T-cell (primary cell): Measurements from ENCODE around the gene ALS2. TPM values are rescaled to one million over a fixed set of nuclear protein-coding genes. Genes with fewer than 3 reads are reported as not detected.

Experiments
- ATAC-seq, 4 experiments: fragments of 200-7000 bp in 3 of 4; fragments of 150-1000 bp in 1 of 4; cut with Tn5 transposase; replicated peaks in 1 of 4; 1 replicate in 3 of 4; 2 replicates in 1 of 4; pipeline ENCODE4 v1.10.0; 2021; ENCODE audit warnings: moderate library complexity in 3 of 4, mild to moderate bottlenecking in 2 of 4, moderate number of reproducible peaks in 1 of 4
- CTCF ChIA-PET, 2 donors: fragments of 300-600 bp; sonication (Branson Sonifier 250); formaldehyde crosslinking; loops; one replicate each; lab custom pipeline; 2022; ENCODE audit warnings: antibody characterized with exemption in 2 of 2; lab: Charles Lee
- POLR2A ChIA-PET, 2 donors: fragments of 300-600 bp; sonication (Branson Sonifier 250); formaldehyde crosslinking; loops; one replicate each; lab custom pipeline; 2022; ENCODE audit warnings: antibody characterized with exemption in 2 of 2; lab: Charles Lee
- DNase-seq, 35 experiments: peaks; one replicate each; pipeline versions ENCODE4 v3.0.0 to v3.0.0-alpha.2; 2013 to 2023
- H3K27ac ChIP-seq: one replicate; pipeline ENCODE4 v1.5.1; 2013; ENCODE audit warnings: low read length
- H3K27me3 ChIP-seq, 2 experiments: replicated peaks in 1 of 2; 1 replicate in 1 of 2; 2 replicates in 1 of 2; pipeline versions ENCODE4 v1.6.1 to v1.7.0; 2013; ENCODE audit warnings: low read length in 1 of 2, mixed read lengths in 1 of 2; ENCODE audit not compliant: control insufficient read depth in 2 of 2, insufficient read depth in 2 of 2; ENCODE audit errors: extremely low read depth in 1 of 2
- H3K36me3 ChIP-seq, 2 donors: 1 replicate in 1 of 2; 2 replicates in 1 of 2; pipeline versions ENCODE4 v1.6.1 to v1.7.0; 2013; ENCODE audit warnings: low read length in 1 of 2; ENCODE audit not compliant: control insufficient read depth in 2 of 2, insufficient read depth in 1 of 2; ENCODE audit errors: extremely low read depth in 1 of 2
- H3K4me1 ChIP-seq, 2 experiments: 1 replicate in 1 of 2; 2 replicates in 1 of 2; pipeline versions ENCODE4 v1.6.1 to v1.7.0; 2013; ENCODE audit warnings: low read length in 2 of 2, mixed read lengths in 1 of 2; ENCODE audit not compliant: insufficient read depth in 2 of 2, control insufficient read depth in 1 of 2; ENCODE audit errors: extremely low read depth in 1 of 2
- H3K4me3 ChIP-seq, 2 donors: 1 replicate in 1 of 2; 2 replicates in 1 of 2; pipeline versions ENCODE4 v1.5.1 to v1.7.0; 2013; ENCODE audit warnings: mild to moderate bottlenecking in 2 of 2, low read length in 1 of 2, moderate library complexity in 1 of 2; ENCODE audit not compliant: control insufficient read depth in 1 of 2; ENCODE audit errors: extremely low read depth in 1 of 2
- H3K9me3 ChIP-seq: 2 replicates; pipeline ENCODE4 v1.7.0; 2013
- H3K27ac Mint-ChIP-seq, 2 donors: one replicate each; pipeline ENCODE4 v1.8.0; 2020 to 2021; ENCODE audit warnings: mild to moderate bottlenecking in 2 of 2, mixed read lengths in 2 of 2
- H3K27me3 Mint-ChIP-seq, 2 donors: one replicate each; pipeline ENCODE4 v1.8.0; 2021 to 2022; ENCODE audit warnings: mixed read lengths in 2 of 2
- H3K36me3 Mint-ChIP-seq: one replicate; pipeline ENCODE4 v1.8.0; 2021; ENCODE audit warnings: mixed read lengths
- H3K4me1 Mint-ChIP-seq, 3 donors: one replicate each; pipeline ENCODE4 v1.8.0; 2020 to 2022; ENCODE audit warnings: mixed read lengths in 3 of 3, mild to moderate bottlenecking in 1 of 3
- H3K4me3 Mint-ChIP-seq, 3 donors: one replicate each; pipeline ENCODE4 v1.8.0; 2020 to 2022; ENCODE audit warnings: mild to moderate bottlenecking in 3 of 3, mixed read lengths in 3 of 3, moderate library complexity in 3 of 3
- H3K9me3 Mint-ChIP-seq, 3 donors: one replicate each; pipeline ENCODE4 v1.8.0; 2020 to 2022; ENCODE audit warnings: mixed read lengths in 3 of 3
- WGBS: methylation state at CpG from one replicate; pipeline ENCODE4 v1.1.5; 2013; ENCODE audit warnings: missing lambda C conversion rate; ENCODE audit not compliant: insufficient coverage; 5-methylcytosine and 5-hydroxymethylcytosine counted together
- total RNA-seq, 35 experiments: library from RNA in 6 of 35; stranded (reverse) in 6 of 35; fragments of 120-200 nt in 1 of 35; gene quantifications; one replicate each; pipeline versions ENCODE4 v1.2.1 to v1.2.4 and lab custom pipeline; 2013 to 2026

Gene ALS2
- total RNA-seq, 5 donors from 2014 or later (not counting 1 experiment from before 2014, with no cell fraction given): 9.1 to 11.9 (median 10.3) TPM

GRCh38 chr2:201795607-201796477, 15.1 kb upstream of the ALS2 start:
- Histone ChIP-seq H3K9me3 (no peaks in the 10 kb centered on the region), H3K27ac (no peak overlapping the region), H3K4me1 (no peaks in the 10 kb centered on the region), H3K4me3 (no peak overlapping the region), H3K27me3 (peaks cover 0 to 3% of the 10 kb centered on the region in 2 experiments), H3K36me3 (no peaks in the 10 kb centered on the region)
- no peaks in the 10 kb centered on the region for H3K4me1 Mint-ChIP-seq
- POLR2A ChIA-PET: interaction anchor here (0.6 to 0.7 kb wide), 2 partner anchors 11 to 12 kb away, joined by 3 to 5 read pairs; no protein-coding TSS in a partner anchor
- DNase-seq: no peak
- no peaks in the 10 kb centered on the region for H3K36me3 Mint-ChIP-seq
- CTCF ChIA-PET: no interaction called here
- H3K27ac Mint-ChIP-seq: no peak overlapping the region
- no peak overlapping the region for H3K4me3 Mint-ChIP-seq
- ATAC-seq: no peak
- H3K9me3 Mint-ChIP-seq: no peaks in the 10 kb centered on the region
- no CpG with 5 or more reads among the region's 5 CpGs for WGBS
- peaks cover 2 to 9% of the 10 kb centered on the region in 2 donors for H3K27me3 Mint-ChIP-seq

GRCh38 chr2:201794294-201794693, 13.6 kb upstream of the ALS2 start:
- Mint-ChIP-seq H3K9me3 (no peaks in the 10 kb centered on the region), H3K27me3 (peaks cover 0 to 13% of the 10 kb centered on the region in 2 donors), H3K36me3 (no peaks in the 10 kb centered on the region), H3K4me3 (no peak overlapping the region), H3K4me1 (no peaks in the 10 kb centered on the region), H3K27ac (no peak overlapping the region)
- no peak for DNase-seq
- no peaks in the 10 kb centered on the region for H3K9me3 ChIP-seq
- 93% methylated on average over 4 of the region's 6 CpGs for WGBS
- H3K27ac ChIP-seq: no peak overlapping the region
- H3K36me3 ChIP-seq: no peaks in the 10 kb centered on the region
- ATAC-seq: no peak
- ChIA-PET CTCF (no interaction called here), POLR2A (no interaction called here)
- no peak overlapping the region for H3K4me3 ChIP-seq
- H3K27me3 ChIP-seq: no peaks in the 10 kb centered on the region
- H3K4me1 ChIP-seq: no peaks in the 10 kb centered on the region

- H3K4me3 Mint-ChIP-seq: no peak overlapping the region
- Histone ChIP-seq H3K36me3 (no peaks in the 10 kb centered on the region), H3K4me1 (no peaks in the 10 kb centered on the region), H3K9me3 (no peaks in the 10 kb centered on the region), H3K27me3 (no peaks in the 10 kb centered on the region), H3K4me3 (no peak overlapping the region), H3K27ac (no peak overlapping the region)
- DNase-seq (no peak), ATAC-seq (no peak)
- CTCF ChIA-PET: no interaction called here
- H3K36me3 Mint-ChIP-seq: no peaks in the 10 kb centered on the region
- POLR2A ChIA-PET: no interaction called here
- H3K27me3 Mint-ChIP-seq: peaks cover 0 to 13% of the 10 kb centered on the region in 2 donors
- H3K9me3 Mint-ChIP-seq: no peaks in the 10 kb centered on the region
- no peak overlapping the region for H3K27ac Mint-ChIP-seq
- H3K4me1 Mint-ChIP-seq: no peaks in the 10 kb centered on the region
- WGBS: no CpG with 5 or more reads among the region's 1 CpG
Measured at GRCh38 chr2:201793631-201794030, 12.9 kb upstream of the ALS2 start.

DNA sequence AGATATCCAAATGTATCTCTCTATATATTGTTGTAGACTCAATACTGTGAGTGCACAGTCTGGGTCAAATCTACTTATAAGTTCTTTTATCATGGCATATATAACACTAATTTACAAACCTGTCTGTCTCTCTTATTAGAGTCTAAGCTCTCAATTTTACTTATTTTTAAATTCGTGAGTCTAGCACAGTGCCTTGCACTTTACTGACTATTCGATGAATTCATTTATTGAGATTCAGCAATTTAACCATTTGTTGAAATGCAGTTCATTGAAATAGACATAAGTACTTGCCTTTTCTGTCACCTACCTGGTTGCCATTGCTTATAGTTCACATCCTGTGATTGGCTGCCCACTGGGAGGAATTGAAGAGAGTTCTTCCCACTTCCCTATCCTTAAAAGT, 10.3 kb upstream of the ALS2 start:
- POLR2A ChIA-PET: no interaction called here
- no peak for ATAC-seq
- CTCF ChIA-PET: no interaction called here
- no peaks in the 10 kb centered on the region for H3K36me3 Mint-ChIP-seq
- H3K4me1 ChIP-seq: no peaks in the 10 kb centered on the region
- no CpG with 5 or more reads among the region's 2 CpGs for WGBS
- H3K4me3 ChIP-seq: no peak overlapping the region
- H3K9me3 ChIP-seq: no peaks in the 10 kb centered on the region
- H3K27ac Mint-ChIP-seq: no peak overlapping the region
- no peaks in the 10 kb centered on the region for H3K36me3 ChIP-seq
- DNase-seq: no peak
- no peak overlapping the region for H3K27ac ChIP-seq
- no peaks in the 10 kb centered on the region for H3K9me3 Mint-ChIP-seq
- H3K4me1 Mint-ChIP-seq: no peaks in the 10 kb centered on the region
- H3K4me3 Mint-ChIP-seq: no peak overlapping the region
- H3K27me3 ChIP-seq: no peaks in the 10 kb centered on the region
- peaks cover 0 to 13% of the 10 kb centered on the region in 2 donors for H3K27me3 Mint-ChIP-seq

DNA sequence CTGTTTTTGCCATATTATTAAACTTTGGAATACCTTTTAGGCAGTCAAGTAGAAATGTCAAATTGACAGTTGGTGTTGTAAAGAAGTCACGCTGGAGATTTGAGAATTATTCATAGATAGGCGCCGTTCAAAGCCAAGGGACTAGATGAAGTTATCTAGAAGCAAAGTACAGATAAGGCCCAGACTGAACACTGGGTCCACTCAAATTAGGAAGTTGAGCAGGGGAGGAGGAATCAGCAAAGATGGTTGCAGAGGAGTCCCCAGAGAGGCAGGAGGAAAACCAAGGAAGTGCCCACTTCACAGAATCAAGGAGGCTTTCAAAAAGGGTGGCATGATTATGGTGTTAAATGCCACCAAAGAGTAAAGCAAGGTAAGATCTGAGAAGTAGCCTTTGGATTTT, 9.6 kb upstream of the ALS2 start:
- WGBS: 93% methylated on average over 3 of the region's 3 CpGs

DNA sequence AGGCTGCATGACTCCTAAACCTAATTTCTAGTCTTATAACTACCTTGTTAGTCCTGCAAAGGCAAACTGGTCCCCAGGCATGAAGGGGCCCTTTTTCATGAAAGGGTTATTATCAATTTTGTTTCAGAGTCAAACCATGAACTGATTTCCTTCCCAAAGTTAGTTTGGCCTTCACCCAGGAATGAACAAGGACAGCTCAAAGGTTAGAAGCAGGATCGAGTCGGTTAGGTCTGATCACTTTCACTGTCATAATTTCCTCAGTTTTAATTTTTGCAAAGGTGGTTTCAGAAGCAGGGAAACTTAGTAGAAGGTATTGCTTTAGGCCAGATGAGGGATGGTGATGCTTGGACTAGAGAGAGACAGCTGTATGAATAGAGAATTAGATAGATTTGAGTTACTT, 8.7 kb upstream of the ALS2 start:
- ATAC-seq: no peak
- WGBS: no CpG with 5 or more reads among the region's 2 CpGs
- H3K9me3 ChIP-seq: no peaks in the 10 kb centered on the region
- Mint-ChIP-seq H3K4me3 (no peak overlapping the region), H3K27me3 (peaks cover 0 to 6% of the 10 kb centered on the region in 2 donors), H3K4me1 (no peaks in the 10 kb centered on the region), H3K9me3 (no peaks in the 10 kb centered on the region), H3K36me3 (no peaks in the 10 kb centered on the region), H3K27ac (no peak overlapping the region)
- no peak overlapping the region for H3K27ac ChIP-seq
- ChIA-PET CTCF (no interaction called here), POLR2A (interaction anchor here (0.5 to 0.6 kb wide), 2 partner anchors 15 to 67 kb away, joined by 12 to 17 read pairs; no protein-coding TSS in a partner anchor)
- H3K27me3 ChIP-seq: no peaks in the 10 kb centered on the region
- no peaks in the 10 kb centered on the region for H3K36me3 ChIP-seq
- no peaks in the 10 kb centered on the region for H3K4me1 ChIP-seq
- no peak overlapping the region for H3K4me3 ChIP-seq
- no peak for DNase-seq

More for the DNA sequence above, 9.6 kb upstream of the ALS2 start:
- Mint-ChIP-seq H3K36me3 (no peaks in the 10 kb centered on the region), H3K9me3 (no peaks in the 10 kb centered on the region), H3K27ac (no peak overlapping the region), H3K4me1 (no peaks in the 10 kb centered on the region), H3K27me3 (peaks cover 0 to 6% of the 10 kb centered on the region in 2 donors), H3K4me3 (no peak overlapping the region)
- ChIA-PET POLR2A (no interaction called here), CTCF (no interaction called here)
- H3K9me3 ChIP-seq: no peaks in the 10 kb centered on the region
- ATAC-seq: no peak
- H3K27ac ChIP-seq: no peak overlapping the region
- H3K4me1 ChIP-seq: no peaks in the 10 kb centered on the region
- no peak overlapping the region for H3K4me3 ChIP-seq
- H3K27me3 ChIP-seq: no peaks in the 10 kb centered on the region
- no peaks in the 10 kb centered on the region for H3K36me3 ChIP-seq
- DNase-seq: no peak
